BLaER1 treated with 17β-estradiol and CSF1 and Interleukin-3, amounts not matched to agents 10 nM and 100 nM (cell line): ENCODE results near the gene SLC25A42.

Experiments
- H3K27ac ChIP-seq, 11 experiments: shearing (Covaris generic); formaldehyde crosslinking; 2 replicates each; pipeline ENCODE4 v1.8.1; 2022
- H3K27me3 ChIP-seq, 11 experiments: shearing (Covaris generic); formaldehyde crosslinking; 2 replicates each; pipeline ENCODE4 v1.8.1; 2022
- H3K36me3 ChIP-seq, 11 experiments: shearing (Covaris generic); formaldehyde crosslinking; 2 replicates each; pipeline ENCODE4 v1.8.1; 2022
- H3K4me1 ChIP-seq, 10 experiments: shearing (Covaris generic); formaldehyde crosslinking; 2 replicates each; pipeline ENCODE4 v1.8.1; 2022
- H3K4me2 ChIP-seq, 11 experiments: shearing (Covaris generic); formaldehyde crosslinking; 2 replicates each; pipeline ENCODE4 v1.8.1; 2022
- H3K4me3 ChIP-seq, 10 experiments: shearing (Covaris generic); formaldehyde crosslinking; 2 replicates each; pipeline ENCODE4 v1.8.1; 2022
- H3K9ac ChIP-seq, 11 experiments: shearing (Covaris generic); formaldehyde crosslinking; 2 replicates each; pipeline ENCODE4 v1.8.1; 2022
- H3K9me3 ChIP-seq, 11 experiments: shearing (Covaris generic); formaldehyde crosslinking; replicated peaks in 1 of 11; 2 replicates each; pipeline ENCODE4 v1.8.1; 2022
- H4K20me1 ChIP-seq, 11 experiments: shearing (Covaris generic); formaldehyde crosslinking; 2 replicates each; pipeline ENCODE4 v1.8.1; 2022
- Cebpa-rat ChIP-seq, 11 experiments: shearing (Covaris generic); IDR thresholded peaks; 2 replicates each; pipeline ENCODE4 v1.8.1; 2022

Gene SLC25A42

DNA sequence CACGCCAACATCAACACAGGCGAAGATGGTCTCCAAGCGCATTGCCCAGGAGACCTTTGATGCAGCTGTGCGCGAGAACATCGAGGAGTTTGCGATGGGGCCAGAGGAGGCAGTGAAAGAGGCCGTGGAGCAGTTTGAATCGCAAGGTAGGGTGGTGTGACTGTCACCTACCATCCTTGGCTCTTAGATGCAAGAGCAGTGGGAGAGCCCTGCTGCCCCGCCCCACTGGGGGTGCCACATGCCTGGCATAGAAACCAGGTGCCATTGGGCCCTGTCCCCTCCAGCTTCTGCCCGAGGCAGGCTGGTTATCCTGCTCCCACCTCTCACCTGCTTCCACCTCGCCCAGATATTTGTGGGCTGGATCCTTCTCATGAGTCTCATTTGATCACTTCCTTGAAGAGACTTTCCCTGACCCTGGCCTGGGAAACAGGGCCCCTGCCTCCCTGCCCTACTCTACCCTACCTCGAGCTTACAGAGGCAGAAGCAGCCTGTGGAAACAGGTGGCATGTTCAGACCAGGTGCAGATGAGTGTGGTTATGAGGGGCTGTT, 21.0 kb upstream of the SLC25A42 start:
- Histone ChIP-seq H3K9me3 (peaks cover 4 to 9% (median 5%) of the 10 kb centered on the region in 11 experiments; a peak in 21 of 22 replicates), H3K36me3 (peaks cover 59 to 97% (median 79%) of the 10 kb centered on the region in 11 experiments), H3K27me3 (no peaks in the 10 kb centered on the region), H3K4me1 (peaks cover 8 to 27% (median 19%) of the 10 kb centered on the region in 10 experiments), H3K9ac (no peak overlapping the region), H3K4me2 (no peak overlapping the region), H4K20me1 (peaks cover 0 to 94% (median 66%) of the 10 kb centered on the region in 11 experiments; a peak in 19 of 22 replicates), H3K27ac (no peak overlapping the region), H3K4me3 (no peak overlapping the region)
- no peak for TF ChIP-seq Cebpa-rat (IDR thresholded peaks at IDR 0.05)

DNA sequence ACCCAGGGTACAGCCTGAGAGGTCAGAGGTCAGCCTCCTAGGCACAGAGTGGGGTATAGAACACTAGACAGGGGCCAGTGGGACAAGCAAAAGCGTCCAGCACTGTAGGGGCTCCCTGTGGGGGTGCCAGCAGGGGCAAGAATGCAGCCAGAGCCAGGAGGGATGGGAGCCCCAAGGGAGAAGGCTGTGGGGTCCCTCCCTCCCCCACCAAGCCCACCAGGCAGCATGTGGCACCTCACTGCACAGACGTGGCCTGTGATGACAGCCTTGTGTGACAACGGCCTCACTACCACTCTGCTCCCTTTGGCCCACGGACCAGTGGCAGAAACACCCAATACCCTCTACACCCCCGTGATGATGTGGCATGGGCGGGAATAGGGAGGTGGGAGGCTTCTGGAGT, 20.3 kb upstream of the SLC25A42 start:
- H3K27me3 ChIP-seq: no peaks in the 10 kb centered on the region
- no peak overlapping the region for H3K9ac ChIP-seq
- H3K4me3 ChIP-seq: no peak overlapping the region
- no peak overlapping the region for H3K4me2 ChIP-seq
- H3K9me3 ChIP-seq: peaks cover 0 to 2% (median 0%) of the 10 kb centered on the region in 11 experiments; a peak in 2 of 22 replicates
- H4K20me1 ChIP-seq: peaks cover 0 to 94% (median 64%) of the 10 kb centered on the region in 11 experiments; a peak in 19 of 22 replicates
- no peak overlapping the region for H3K27ac ChIP-seq
- no peak for TF ChIP-seq Cebpa-rat (IDR thresholded peaks at IDR 0.05)
- peaks cover 11 to 25% (median 21%) of the 10 kb centered on the region in 10 experiments for H3K4me1 ChIP-seq
- peaks cover 54 to 97% (median 79%) of the 10 kb centered on the region in 11 experiments for H3K36me3 ChIP-seq

- Histone ChIP-seq H3K27ac (no peak overlapping the region), H3K9me3 (no peaks in the 10 kb centered on the region), H3K4me3 (no peak overlapping the region), H3K27me3 (no peaks in the 10 kb centered on the region), H3K4me1 (peaks cover 15 to 25% (median 21%) of the 10 kb centered on the region in 10 experiments), H3K4me2 (no peak overlapping the region), H3K36me3 (peaks cover 50 to 97% (median 79%) of the 10 kb centered on the region in 11 experiments), H3K9ac (no peak overlapping the region), H4K20me1 (peaks cover 0 to 94% (median 62%) of the 10 kb centered on the region in 11 experiments; a peak in 19 of 22 replicates)
- no peak for TF ChIP-seq Cebpa-rat (IDR thresholded peaks at IDR 0.05)
These were observed 19.9 kb upstream of the SLC25A42 start for GRCh38 chr19:19043881-19044280.

DNA sequence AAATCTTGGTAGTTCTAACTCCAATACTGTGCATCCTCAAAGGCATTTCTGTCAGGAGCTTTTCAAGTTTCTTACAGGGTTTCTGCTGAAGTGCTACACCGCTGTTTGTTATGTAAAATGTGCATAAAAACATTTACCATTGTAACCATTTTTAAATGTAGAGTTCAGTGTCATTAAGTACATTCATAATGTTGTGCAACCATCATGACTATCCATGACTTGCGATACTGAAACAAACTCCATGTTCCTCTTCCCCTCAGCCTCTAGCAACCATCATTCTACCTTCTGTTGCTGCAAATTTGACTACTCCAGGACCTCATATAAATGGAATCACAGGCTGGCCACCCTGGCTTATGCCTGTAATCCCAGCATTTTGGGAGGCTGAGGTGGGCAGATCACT, 14.4 kb upstream of the SLC25A42 start:
- H3K9ac ChIP-seq: peak overlapping the region in 5 of 11 experiments; percentile 23 to 54 (median 42); a peak in 7 of 22 replicates
- H3K4me3 ChIP-seq: no peak overlapping the region; a peak in 1 of 20 replicates
- peaks cover 0 to 22% (median 8%) of the 10 kb centered on the region in 10 experiments; a peak in 10 of 20 replicates for H3K4me1 ChIP-seq
- TF ChIP-seq Cebpa-rat (IDR thresholded peaks at IDR 0.05): peak in 3 of 11 experiments; percentile 50 to 56 (median 52); a peak in 4 of 22 replicates
- H3K27me3 ChIP-seq: no peaks in the 10 kb centered on the region
- peaks cover 60 to 100% (median 98%) of the 10 kb centered on the region in 11 experiments for H3K36me3 ChIP-seq
- peaks cover 0 to 94% (median 38%) of the 10 kb centered on the region in 11 experiments; a peak in 16 of 22 replicates for H4K20me1 ChIP-seq
- peak overlapping the region in 8 of 11 experiments; percentile 6 to 80 (median 48); a peak in 13 of 22 replicates for H3K27ac ChIP-seq
- H3K9me3 ChIP-seq: no peaks in the 10 kb centered on the region
- peak overlapping the region in 5 of 11 experiments; percentile 13 to 72 (median 49); a peak in 10 of 22 replicates for H3K4me2 ChIP-seq

DNA sequence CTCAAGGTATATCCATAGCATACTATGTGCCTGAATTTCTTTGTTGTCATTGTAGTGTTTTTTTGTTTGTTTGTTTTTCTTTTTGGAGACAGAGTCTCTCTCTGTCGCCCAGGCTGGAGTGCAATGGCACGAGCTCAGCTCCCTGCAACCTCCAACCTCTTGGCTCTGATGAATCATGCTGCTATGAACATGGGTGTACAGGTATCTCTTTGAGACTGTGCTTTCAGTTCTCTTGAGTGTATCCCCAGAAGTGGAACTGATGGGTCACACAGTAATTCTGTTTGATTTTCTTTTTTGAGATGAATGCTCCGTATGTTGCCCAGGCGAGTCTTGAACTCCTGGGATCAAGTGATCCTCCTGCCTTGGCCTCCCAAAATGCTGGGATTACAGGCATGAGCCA, 13.7 kb upstream of the SLC25A42 start:
- Histone ChIP-seq H3K9me3 (no peaks in the 10 kb centered on the region), H3K36me3 (peaks cover 60 to 100% (median 98%) of the 10 kb centered on the region in 11 experiments), H3K27me3 (no peaks in the 10 kb centered on the region), H4K20me1 (peaks cover 0 to 94% (median 39%) of the 10 kb centered on the region in 11 experiments; a peak in 16 of 22 replicates), H3K4me1 (peaks cover 0 to 22% (median 8%) of the 10 kb centered on the region in 10 experiments; a peak in 10 of 20 replicates), H3K4me2 (peak overlapping the region in 3 of 11 experiments; percentile 49 to 72 (median 63); a peak in 5 of 22 replicates), H3K9ac (peak overlapping the region in 3 of 11 experiments; percentile 5 to 54 (median 18); a peak in 4 of 22 replicates), H3K4me3 (no peak overlapping the region), H3K27ac (peak overlapping the region in 5 of 11 experiments; percentile 12 to 80 (median 61); a peak in 8 of 22 replicates)
- TF ChIP-seq Cebpa-rat (IDR thresholded peaks at IDR 0.05): no peak

- Histone ChIP-seq H3K36me3 (peaks cover 63 to 100% (median 100%) of the 10 kb centered on the region in 11 experiments), H3K27ac (peak overlapping the region in 1 of 11 experiments; percentile 3; a peak in 1 of 22 replicates), H3K4me1 (peaks cover 0 to 22% (median 8%) of the 10 kb centered on the region in 10 experiments; a peak in 10 of 20 replicates)
These were observed 13.1 kb upstream of the SLC25A42 start for GRCh38 chr19:19050731-19051130.

GRCh38 chr19:19051478-19052213, 12.1 kb upstream of the SLC25A42 start:
- TF ChIP-seq Cebpa-rat (IDR thresholded peaks at IDR 0.05): no peak
- Histone ChIP-seq H3K4me1 (peaks cover 0 to 22% (median 8%) of the 10 kb centered on the region in 10 experiments; a peak in 10 of 20 replicates), H3K36me3 (peaks cover 66 to 100% (median 99%) of the 10 kb centered on the region in 11 experiments), H4K20me1 (peaks cover 0 to 99% (median 48%) of the 10 kb centered on the region in 11 experiments; a peak in 16 of 22 replicates), H3K9me3 (no peaks in the 10 kb centered on the region), H3K27me3 (no peaks in the 10 kb centered on the region), H3K4me2 (no peak overlapping the region), H3K27ac (peak overlapping the region in 1 of 11 experiments; percentile 9; a peak in 1 of 22 replicates), H3K4me3 (no peak overlapping the region), H3K9ac (0 out of 22 replicates have a peak overlapping the region, but pooled peaks of 3 of the 11 experiments have one; percentile 13 to 37 (median 17))

More at GRCh38 chr19:19050731-19051130, 13.1 kb upstream of the SLC25A42 start:
- Histone ChIP-seq H3K9me3 (no peaks in the 10 kb centered on the region), H3K4me2 (no peak overlapping the region), H3K27me3 (no peaks in the 10 kb centered on the region), H3K9ac (no peak overlapping the region), H3K4me3 (no peak overlapping the region), H4K20me1 (peaks cover 0 to 100% (median 44%) of the 10 kb centered on the region in 11 experiments; a peak in 16 of 22 replicates)
- no peak for TF ChIP-seq Cebpa-rat (IDR thresholded peaks at IDR 0.05)

DNA sequence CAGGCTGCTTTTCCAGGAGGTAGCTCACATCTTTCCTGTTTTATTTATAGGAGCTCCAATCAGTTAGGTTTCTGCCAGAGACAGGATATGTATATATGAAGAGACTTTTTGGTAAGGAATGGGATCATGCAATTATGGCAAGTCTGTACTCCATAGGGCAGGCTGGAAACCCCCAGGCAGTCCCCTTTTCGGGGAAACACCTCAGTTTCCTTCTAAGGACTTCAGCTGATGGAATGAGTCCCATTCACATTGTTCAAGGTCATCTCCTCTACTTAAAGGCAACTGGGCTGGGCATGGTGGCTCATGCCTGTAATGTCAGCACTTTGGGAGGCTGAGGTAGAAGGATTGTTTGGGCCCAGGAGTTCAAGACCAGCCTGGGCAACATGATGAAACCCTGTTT, 10.9 kb upstream of the SLC25A42 start:
- H3K9ac ChIP-seq: no peak overlapping the region; a peak in 1 of 22 replicates
- peaks cover 0 to 99% (median 55%) of the 10 kb centered on the region in 11 experiments; a peak in 16 of 22 replicates for H4K20me1 ChIP-seq
- no peak for TF ChIP-seq Cebpa-rat (IDR thresholded peaks at IDR 0.05)
- H3K9me3 ChIP-seq: no peaks in the 10 kb centered on the region
- no peak overlapping the region for H3K4me2 ChIP-seq
- no peak overlapping the region for H3K4me3 ChIP-seq
- H3K27me3 ChIP-seq: no peaks in the 10 kb centered on the region
- no peak overlapping the region for H3K27ac ChIP-seq
- H3K36me3 ChIP-seq: peaks cover 68 to 100% (median 99%) of the 10 kb centered on the region in 11 experiments
- H3K4me1 ChIP-seq: peaks cover 0 to 22% (median 8%) of the 10 kb centered on the region in 10 experiments; a peak in 10 of 20 replicates
